HEK293 (cell line): Measurements from ENCODE around the gene MAD2L1BP.

Source experiments
- CTCF ChIA-PET: fragments of 350-600 bp; formaldehyde crosslinking; extraction: SDS; loops from one replicate; lab custom pipeline; 2021; ENCODE audit warnings: antibody characterized with exemption; lab: Yijun Ruan, JAX
- POLR2A ChIA-PET: fragments of 300-600 bp; formaldehyde crosslinking; extraction: SDS; loops from one replicate; lab custom pipeline; 2020; ENCODE audit warnings: antibody characterized with exemption, inconsistent platforms; lab: Yijun Ruan, JAX
- H3K27ac ChIP-seq: fragments of 200-500 bp; sonication (Bioruptor generic); 2 replicates; pipeline ENCODE4 v1.5.1; 2014; ENCODE audit warnings: low read depth, low read length, control low read depth, inconsistent platforms; ENCODE audit errors: extremely low read depth
- H3K36me3 ChIP-seq, 2 experiments: fragments of 200-500 bp in 1 of 2; sonication (Bioruptor generic) in 1 of 2; 1 replicate in 1 of 2; 2 replicates in 1 of 2; pipeline ENCODE4 v1.5.1; 2014 to 2017; ENCODE audit warnings: inconsistent platforms in 2 of 2, low read length in 2 of 2; ENCODE audit not compliant: control insufficient read depth in 2 of 2, insufficient read depth in 1 of 2
- H3K4me1 ChIP-seq: fragments of 200-500 bp; sonication (Bioruptor generic); 2 replicates; pipeline ENCODE4 v1.5.1; 2014; ENCODE audit warnings: mild to moderate bottlenecking, low read length, inconsistent platforms; ENCODE audit not compliant: control insufficient read depth, insufficient read depth
- H3K4me3 ChIP-seq: 2 replicates; pipeline ENCODE4 v1.5.1; 2011; ENCODE audit warnings: low read depth, mild to moderate bottlenecking, control low read depth, low read length, moderate library complexity
- H3K9me3 ChIP-seq: fragments of 200-500 bp; sonication (Bioruptor generic); 2 replicates; pipeline ENCODE4 v1.5.1; 2014; ENCODE audit warnings: low read depth, low read length, inconsistent platforms; ENCODE audit not compliant: control insufficient read depth, insufficient read depth
- BCL11B ChIP-seq: fragments of 450-650 bp; formaldehyde crosslinking; IDR thresholded peaks from 2 replicates; pipeline ENCODE4 v1.5.1; 2016; ENCODE audit warnings: low read depth, missing biosample characterization, missing genetic modification characterization
- GLI4 ChIP-seq: fragments of 450-650 bp; formaldehyde crosslinking; IDR thresholded peaks from 2 replicates; pipeline ENCODE4 v1.5.1; 2016; ENCODE audit warnings: missing biosample characterization, missing genetic modification characterization
- GLIS1 ChIP-seq: fragments of 450-650 bp; formaldehyde crosslinking; IDR thresholded peaks from 2 replicates; pipeline ENCODE4 v1.5.1; 2016; ENCODE audit warnings: missing biosample characterization, missing genetic modification characterization
- GLIS2 ChIP-seq: fragments of 450-650 bp; formaldehyde crosslinking; IDR thresholded peaks from 2 replicates; pipeline ENCODE4 v1.5.1; 2016; ENCODE audit warnings: missing biosample characterization, missing genetic modification characterization
- KLF8 ChIP-seq: fragments of 450-650 bp; formaldehyde crosslinking; IDR thresholded peaks from 2 replicates; pipeline ENCODE4 v1.5.1; 2016; ENCODE audit warnings: missing biosample characterization, missing genetic modification characterization
- KLF9 ChIP-seq: fragments of 450-650 bp; formaldehyde crosslinking; IDR thresholded peaks from 2 replicates; pipeline ENCODE4 v1.5.1; 2016; ENCODE audit warnings: missing biosample characterization, missing genetic modification characterization, low read depth
- PRDM1 ChIP-seq: fragments of 450-650 bp; formaldehyde crosslinking; IDR thresholded peaks from 2 replicates; pipeline ENCODE4; 2016; ENCODE audit warnings: missing biosample characterization, missing genetic modification characterization
- YY1 ChIP-seq: fragments of 450-650 bp; formaldehyde crosslinking; IDR thresholded peaks from 2 replicates; pipeline ENCODE4 v1.5.1; 2018; ENCODE audit warnings: missing biosample characterization, missing genetic modification characterization
- YY2 ChIP-seq: fragments of 450-650 bp; formaldehyde crosslinking; IDR thresholded peaks from 2 replicates; pipeline ENCODE4 v1.5.1; 2016; ENCODE audit warnings: missing biosample characterization, missing genetic modification characterization
- ZBTB7A ChIP-seq: fragments of 450-650 bp; formaldehyde crosslinking; IDR thresholded peaks from 2 replicates; pipeline ENCODE4 v1.5.1; 2016; ENCODE audit warnings: low read depth, missing biosample characterization, missing genetic modification characterization
- ZFP69B ChIP-seq: fragments of 450-650 bp; formaldehyde crosslinking; IDR thresholded peaks from 2 replicates; pipeline ENCODE4 v1.5.1; 2016; ENCODE audit warnings: missing biosample characterization, missing genetic modification characterization
- ZNF140 ChIP-seq: fragments of 450-650 bp; formaldehyde crosslinking; IDR thresholded peaks from 2 replicates; pipeline ENCODE4 v1.5.1; 2016; ENCODE audit warnings: missing biosample characterization, missing genetic modification characterization
- ZNF16 ChIP-seq: fragments of 450-650 bp; formaldehyde crosslinking; IDR thresholded peaks from 2 replicates; pipeline ENCODE4 v1.5.1; 2016; ENCODE audit warnings: low read depth, missing biosample characterization, missing genetic modification characterization
- ZNF184 ChIP-seq: fragments of 450-650 bp; IDR thresholded peaks from 2 replicates; pipeline ENCODE4 v1.5.1; 2018; ENCODE audit warnings: missing biosample characterization, mild to moderate bottlenecking, missing genetic modification characterization
- ZNF211 ChIP-seq: fragments of 450-650 bp; formaldehyde crosslinking; IDR thresholded peaks from 2 replicates; pipeline ENCODE4 v1.5.1; 2016; ENCODE audit warnings: low read depth, missing biosample characterization, missing genetic modification characterization
- ZNF239 ChIP-seq: fragments of 450-650 bp; formaldehyde crosslinking; IDR thresholded peaks from 2 replicates; pipeline ENCODE4 v1.5.1; 2016; ENCODE audit warnings: missing biosample characterization, missing genetic modification characterization
- ZNF266 ChIP-seq: fragments of 450-650 bp; formaldehyde crosslinking; IDR thresholded peaks from 2 replicates; pipeline ENCODE4 v1.5.1; 2016; ENCODE audit warnings: missing biosample characterization, missing genetic modification characterization, low read depth
- ZNF335 ChIP-seq: fragments of 450-650 bp; formaldehyde crosslinking; conservative IDR thresholded peaks from 2 replicates; pipeline ENCODE4 v1.5.1; 2016; ENCODE audit warnings: missing biosample characterization, missing genetic modification characterization
- ZNF394 ChIP-seq: fragments of 450-650 bp; formaldehyde crosslinking; IDR thresholded peaks from 2 replicates; pipeline ENCODE4 v1.5.1; 2016; ENCODE audit warnings: missing biosample characterization, missing genetic modification characterization, mild to moderate bottlenecking, moderate library complexity, borderline replicate concordance
- ZNF416 ChIP-seq: fragments of 450-650 bp; formaldehyde crosslinking; IDR thresholded peaks from 2 replicates; pipeline ENCODE4 v1.5.1; 2016; ENCODE audit warnings: missing biosample characterization, missing genetic modification characterization
- ZNF423 ChIP-seq: fragments of 450-650 bp; formaldehyde crosslinking; IDR thresholded peaks from 2 replicates; pipeline ENCODE4 v1.5.1; 2016; ENCODE audit warnings: missing biosample characterization, missing genetic modification characterization
- ZNF529 ChIP-seq: fragments of 450-650 bp; formaldehyde crosslinking; IDR thresholded peaks from 2 replicates; pipeline ENCODE4 v1.5.1; 2017; ENCODE audit warnings: missing genetic modification characterization, missing biosample characterization; ENCODE audit not compliant: insufficient replicate concordance
- ZNF548 ChIP-seq: fragments of 450-650 bp; formaldehyde crosslinking; IDR thresholded peaks from 2 replicates; pipeline ENCODE4 v1.5.1; 2016; ENCODE audit warnings: missing biosample characterization, missing genetic modification characterization
- ZNF610 ChIP-seq: fragments of 450-650 bp; formaldehyde crosslinking; IDR thresholded peaks from 2 replicates; pipeline ENCODE4 v1.5.1; 2016; ENCODE audit warnings: missing biosample characterization, missing genetic modification characterization, borderline replicate concordance
- ZNF623 ChIP-seq: fragments of 450-650 bp; formaldehyde crosslinking; IDR thresholded peaks from 2 replicates; pipeline ENCODE4 v1.5.1; 2016; ENCODE audit warnings: missing biosample characterization, missing genetic modification characterization
- ZNF654 ChIP-seq: fragments of 450-650 bp; formaldehyde crosslinking; IDR thresholded peaks from 2 replicates; pipeline ENCODE4 v1.5.1; 2016; ENCODE audit warnings: low read depth, missing biosample characterization, missing genetic modification characterization
- ZNF664 ChIP-seq: fragments of 450-650 bp; formaldehyde crosslinking; IDR thresholded peaks from 2 replicates; pipeline ENCODE4 v1.5.1; 2016; ENCODE audit warnings: missing biosample characterization, missing genetic modification characterization
- ZNF791 ChIP-seq: fragments of 450-650 bp; formaldehyde crosslinking; IDR thresholded peaks from 2 replicates; pipeline ENCODE4 v1.5.1; 2016; ENCODE audit warnings: missing biosample characterization, missing genetic modification characterization
- TF ChIP-seq, protein P1 (sequence below): fragments of 450-650 bp; formaldehyde crosslinking; IDR thresholded peaks from 2 replicates; pipeline ENCODE4 v1.5.1; 2016; ENCODE audit warnings: missing biosample characterization, missing genetic modification characterization
- TF ChIP-seq, protein P2 (sequence below): fragments of 450-650 bp; formaldehyde crosslinking; IDR thresholded peaks from 2 replicates; pipeline ENCODE4 v1.5.1; 2017; ENCODE audit warnings: missing biosample characterization, missing genetic modification characterization
- TF ChIP-seq, protein P3 (sequence below): fragments of 450-650 bp; formaldehyde crosslinking; IDR thresholded peaks from 2 replicates; pipeline ENCODE4 v1.5.1; 2016; ENCODE audit warnings: missing biosample characterization, missing genetic modification characterization
- TF ChIP-seq, protein P4 (sequence below): fragments of 450-650 bp; formaldehyde crosslinking; IDR thresholded peaks from 2 replicates; pipeline ENCODE4 v1.5.1; 2016; ENCODE audit warnings: missing biosample characterization, missing genetic modification characterization

MAD2L1BP gene, protein sequence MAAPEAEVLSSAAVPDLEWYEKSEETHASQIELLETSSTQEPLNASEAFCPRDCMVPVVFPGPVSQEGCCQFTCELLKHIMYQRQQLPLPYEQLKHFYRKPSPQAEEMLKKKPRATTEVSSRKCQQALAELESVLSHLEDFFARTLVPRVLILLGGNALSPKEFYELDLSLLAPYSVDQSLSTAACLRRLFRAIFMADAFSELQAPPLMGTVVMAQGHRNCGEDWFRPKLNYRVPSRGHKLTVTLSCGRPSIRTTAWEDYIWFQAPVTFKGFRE

GRCh38 chr6:43635387-43636307, at the start of gene MAD2L1BP:
TSS of gene MAD2L1BP (plus strand) at chr6:43635840. CDS start at chr6:43635876, 36 bp downstream.
- Histone ChIP-seq H3K4me1 (peaks cover 2% of the 10 kb centered on the region; the same call in 1 of the 2 replicates), H3K27ac (peak within 1 kb of the TSS; percentile 71), H3K36me3 (peaks cover 35 to 40% of the 10 kb centered on the region in 2 experiments), H3K9me3 (no peaks in the 10 kb centered on the region), H3K4me3 (peak within 1 kb of the TSS; percentile 91)
- ChIA-PET CTCF (interaction anchor here (0.6 to 2.0 kb wide), 8 partner anchors 9 to 438 kb away, joined by 3 to 8 read pairs (median 4); partner anchors contain the start of gene RSPH9), POLR2A (interaction anchor here (0.6 to 2.8 kb wide), 16 partner anchors 8 to 445 kb away, joined by 3 to 33 read pairs (median 4); partner anchors contain the start of genes RSPH9 and VEGFA)
- no peak for TF ChIP-seq ZNF184 (tag by site-specific recombination)
- 0 out of 2 replicates have a peak, but pooled peaks have one; percentile 46 for TF ChIP-seq ZNF610 (tag by site-specific recombination)
- TF ChIP-seq YY1: peak; percentile 87
- no peak for TF ChIP-seq ZNF16 (tag by site-specific recombination)
- TF ChIP-seq ZNF664 (tag by site-specific recombination): peak; percentile 97
- TF ChIP-seq BCL11B (tag by site-specific recombination): no peak
- peak; percentile 88 for TF ChIP-seq ZNF335 (tag by site-specific recombination)
- peak; percentile 74; the same call in 1 of the 2 replicates for TF ChIP-seq KLF8 (tag by site-specific recombination)
- TF ChIP-seq YY2 (tag by site-specific recombination): peak; percentile 92
- TF ChIP-seq, protein P1, sequence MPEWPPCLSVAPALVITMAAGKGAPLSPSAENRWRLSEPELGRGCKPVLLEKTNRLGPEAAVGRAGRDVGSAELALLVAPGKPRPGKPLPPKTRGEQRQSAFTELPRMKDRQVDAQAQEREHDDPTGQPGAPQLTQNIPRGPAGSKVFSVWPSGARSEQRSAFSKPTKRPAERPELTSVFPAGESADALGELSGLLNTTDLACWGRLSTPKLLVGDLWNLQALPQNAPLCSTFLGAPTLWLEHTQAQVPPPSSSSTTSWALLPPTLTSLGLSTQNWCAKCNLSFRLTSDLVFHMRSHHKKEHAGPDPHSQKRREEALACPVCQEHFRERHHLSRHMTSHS: no peak
- TF ChIP-seq, protein P2, sequence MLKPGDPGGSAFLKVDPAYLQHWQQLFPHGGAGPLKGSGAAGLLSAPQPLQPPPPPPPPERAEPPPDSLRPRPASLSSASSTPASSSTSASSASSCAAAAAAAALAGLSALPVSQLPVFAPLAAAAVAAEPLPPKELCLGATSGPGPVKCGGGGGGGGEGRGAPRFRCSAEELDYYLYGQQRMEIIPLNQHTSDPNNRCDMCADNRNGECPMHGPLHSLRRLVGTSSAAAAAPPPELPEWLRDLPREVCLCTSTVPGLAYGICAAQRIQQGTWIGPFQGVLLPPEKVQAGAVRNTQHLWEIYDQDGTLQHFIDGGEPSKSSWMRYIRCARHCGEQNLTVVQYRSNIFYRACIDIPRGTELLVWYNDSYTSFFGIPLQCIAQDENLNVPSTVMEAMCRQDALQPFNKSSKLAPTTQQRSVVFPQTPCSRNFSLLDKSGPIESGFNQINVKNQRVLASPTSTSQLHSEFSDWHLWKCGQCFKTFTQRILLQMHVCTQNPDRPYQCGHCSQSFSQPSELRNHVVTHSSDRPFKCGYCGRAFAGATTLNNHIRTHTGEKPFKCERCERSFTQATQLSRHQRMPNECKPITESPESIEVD (tag by site-specific recombination): no peak
- no peak for TF ChIP-seq PRDM1 (tag by site-specific recombination)
- no peak for TF ChIP-seq ZNF623
- no peak for TF ChIP-seq GLI4 (tag by site-specific recombination)
- no peak for TF ChIP-seq ZBTB7A (tag by site-specific recombination)
- TF ChIP-seq ZNF416 (tag by site-specific recombination): no peak
- TF ChIP-seq ZNF211 (tag by site-specific recombination): no peak
- TF ChIP-seq ZNF423: no peak
- no peak for TF ChIP-seq ZNF529 (tag by site-specific recombination)
- peak; percentile 66 for TF ChIP-seq GLIS2
- TF ChIP-seq ZNF140 (tag by site-specific recombination): no peak
- no peak for TF ChIP-seq ZNF654 (tag by site-specific recombination)
- no peak for TF ChIP-seq ZNF791 (tag by site-specific recombination)
- TF ChIP-seq, protein P3, sequence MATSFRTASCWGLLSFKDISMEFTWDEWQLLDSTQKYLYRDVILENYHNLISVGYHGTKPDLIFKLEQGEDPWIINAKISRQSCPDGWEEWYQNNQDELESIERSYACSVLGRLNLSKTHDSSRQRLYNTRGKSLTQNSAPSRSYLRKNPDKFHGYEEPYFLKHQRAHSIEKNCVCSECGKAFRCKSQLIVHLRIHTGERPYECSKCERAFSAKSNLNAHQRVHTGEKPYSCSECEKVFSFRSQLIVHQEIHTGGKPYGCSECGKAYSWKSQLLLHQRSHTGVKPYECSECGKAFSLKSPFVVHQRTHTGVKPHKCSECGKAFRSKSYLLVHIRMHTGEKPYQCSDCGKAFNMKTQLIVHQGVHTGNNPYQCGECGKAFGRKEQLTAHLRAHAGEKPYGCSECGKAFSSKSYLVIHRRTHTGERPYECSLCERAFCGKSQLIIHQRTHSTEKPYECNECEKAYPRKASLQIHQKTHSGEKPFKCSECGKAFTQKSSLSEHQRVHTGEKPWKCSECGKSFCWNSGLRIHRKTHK (tag by site-specific recombination): no peak
- TF ChIP-seq, protein P4, sequence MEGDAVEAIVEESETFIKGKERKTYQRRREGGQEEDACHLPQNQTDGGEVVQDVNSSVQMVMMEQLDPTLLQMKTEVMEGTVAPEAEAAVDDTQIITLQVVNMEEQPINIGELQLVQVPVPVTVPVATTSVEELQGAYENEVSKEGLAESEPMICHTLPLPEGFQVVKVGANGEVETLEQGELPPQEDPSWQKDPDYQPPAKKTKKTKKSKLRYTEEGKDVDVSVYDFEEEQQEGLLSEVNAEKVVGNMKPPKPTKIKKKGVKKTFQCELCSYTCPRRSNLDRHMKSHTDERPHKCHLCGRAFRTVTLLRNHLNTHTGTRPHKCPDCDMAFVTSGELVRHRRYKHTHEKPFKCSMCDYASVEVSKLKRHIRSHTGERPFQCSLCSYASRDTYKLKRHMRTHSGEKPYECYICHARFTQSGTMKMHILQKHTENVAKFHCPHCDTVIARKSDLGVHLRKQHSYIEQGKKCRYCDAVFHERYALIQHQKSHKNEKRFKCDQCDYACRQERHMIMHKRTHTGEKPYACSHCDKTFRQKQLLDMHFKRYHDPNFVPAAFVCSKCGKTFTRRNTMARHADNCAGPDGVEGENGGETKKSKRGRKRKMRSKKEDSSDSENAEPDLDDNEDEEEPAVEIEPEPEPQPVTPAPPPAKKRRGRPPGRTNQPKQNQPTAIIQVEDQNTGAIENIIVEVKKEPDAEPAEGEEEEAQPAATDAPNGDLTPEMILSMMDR: no peak
- no peak for TF ChIP-seq ZNF548 (tag by site-specific recombination)
- peak; percentile 45; the same call in 1 of the 2 replicates for TF ChIP-seq ZNF239 (tag by site-specific recombination)
- TF ChIP-seq ZFP69B (tag by site-specific recombination): peak; percentile 63
- TF ChIP-seq ZNF266 (tag by site-specific recombination): no peak
- TF ChIP-seq ZNF394: peak; percentile 99
- TF ChIP-seq GLIS1: peak; percentile 58; the same call in 1 of the 2 replicates
- TF ChIP-seq KLF9: peak; percentile 49; the same call in 1 of the 2 replicates
